DMS153 (cell line): ENCODE measurements around the gene BEX2.
"Not testable (repeated sequence)": the region's sequence is repeated elsewhere in the genome, so short reads cannot be mapped to it uniquely, and the experiment has no call there.

Experiments
- DNase-seq: peaks from one replicate; lab custom pipeline; 2025; lab: John Stamatoyannopoulos, UW

BEX2 gene

GRCh38 chrX:103310555-103311398 is at the start of gene BEX2:
BEX2 (minus strand) TSS chrX:103310990; CDS start chrX:103309976, 1,014 bp downstream.
- peak; percentile 33 for DNase-seq

- no peak for DNase-seq
Observed at GRCh38 chrX:103360092-103360491, 49.3 kb upstream of the BEX2 start.

GRCh38 chrX:103359605-103360004 is 48.8 kb upstream of the BEX2 start:
- DNase-seq: not testable (repeated sequence)

- no peak for DNase-seq
Observed at GRCh38 chrX:103357871-103358270, 47.1 kb upstream of the BEX2 start.

- DNase-seq: no peak
Observed at GRCh38 chrX:103356858-103357257, 46.1 kb upstream of the BEX2 start.

- peak; percentile 11 for DNase-seq
Observed at GRCh38 chrX:103356130-103356798, 45.5 kb upstream of the BEX2 start, which contains the start of gene TCEAL9. TCEAL9 (plus strand) TSS chrX:103356506; CDS start chrX:103357685, 1,179 bp downstream.

GRCh38 chrX:103347682-103348397 is 37.0 kb upstream of the BEX2 start:
- DNase-seq: no peak

GRCh38 chrX:103344606-103345005 is 33.8 kb upstream of the BEX2 start:
- no peak for DNase-seq

- no peak for DNase-seq
Observed at GRCh38 chrX:103343105-103343504, 32.3 kb upstream of the BEX2 start.

GRCh38 chrX:103338663-103339062 is 27.9 kb upstream of the BEX2 start:
- no peak for DNase-seq

- DNase-seq: no peak
Observed at GRCh38 chrX:103330681-103331288, 20.0 kb upstream of the BEX2 start.

- no peak for DNase-seq
Observed at GRCh38 chrX:103329991-103330390, 19.2 kb upstream of the BEX2 start, which contains the start of gene TCEAL7. TCEAL7 (plus strand) TSS chrX:103330239; CDS start chrX:103331404, 1,165 bp downstream.

GRCh38 chrX:103311399-103311780 is 600 bp upstream of the BEX2 start:
- no peak for DNase-seq

- DNase-seq: no peak
Observed at GRCh38 chrX:103309860-103310554, 783 bp downstream of the BEX2 start.

GRCh38 chrX:103305666-103306065 is 5.1 kb downstream of the BEX2 start:
- not testable (repeated sequence) for DNase-seq

GRCh38 chrX:103304705-103305104 is 6.1 kb downstream of the BEX2 start:
- DNase-seq: no peak

GRCh38 chrX:103293118-103293517 is 17.7 kb downstream of the BEX2 start:
- no peak for DNase-seq

- DNase-seq: no peak
Observed at GRCh38 chrX:103279624-103280023, 31.2 kb downstream of the BEX2 start.

- DNase-seq: no peak
Observed at GRCh38 chrX:103276581-103277002, 34.2 kb downstream of the BEX2 start, which contains the start of gene TCEAL5. TCEAL5 (minus strand) TSS chrX:103276750; CDS start chrX:103274563, 2,187 bp downstream.

- DNase-seq: no peak
Observed at GRCh38 chrX:103275947-103276567, 34.7 kb downstream of the BEX2 start.

- DNase-seq: no peak
Observed at GRCh38 chrX:103274284-103274683, 36.5 kb downstream of the BEX2 start.
